ENCODE data around the gene ANKLE1.

Gene ANKLE1

GRCh38 chr19:17335575-17335974 lies 53.9 kb downstream of the ANKLE1 start:
- Histone ChIP-seq H3K4me1 (ENCODE audit: insufficient read depth, poor library complexity, severe bottlenecking) (no peaks in the 10 kb centered on the region), H3K36me3 (ENCODE audit: low read depth) (peaks cover 14% of the 10 kb centered on the region), H3K4me3 (ENCODE audit: severe bottlenecking) (no peak overlapping the region), H3K27ac (ENCODE audit: poor library complexity, severe bottlenecking) (no peak overlapping the region), H3K27me3 (ENCODE audit: insufficient read depth, poor library complexity, severe bottlenecking) (no peaks in the 10 kb centered on the region), H3K9me3 (ENCODE audit: severe bottlenecking) (no peaks in the 10 kb centered on the region)
- ATAC-seq (ENCODE audit: low read depth) = no peak
- no peak for TF ChIP-seq CTCF (IDR thresholded peaks at IDR 0.05; ENCODE audit: poor library complexity, severe bottlenecking)
- DNase-seq (ENCODE audit: low spot score) = no peak
